ENCODE results near the gene GPR17. TPM values are rescaled to one million over a fixed set of nuclear protein-coding genes. Genes with fewer than 3 reads are reported as not detected.

Gene GPR17
- total RNA-seq, 1 donor from 2014 or later, result not detected

DNA sequence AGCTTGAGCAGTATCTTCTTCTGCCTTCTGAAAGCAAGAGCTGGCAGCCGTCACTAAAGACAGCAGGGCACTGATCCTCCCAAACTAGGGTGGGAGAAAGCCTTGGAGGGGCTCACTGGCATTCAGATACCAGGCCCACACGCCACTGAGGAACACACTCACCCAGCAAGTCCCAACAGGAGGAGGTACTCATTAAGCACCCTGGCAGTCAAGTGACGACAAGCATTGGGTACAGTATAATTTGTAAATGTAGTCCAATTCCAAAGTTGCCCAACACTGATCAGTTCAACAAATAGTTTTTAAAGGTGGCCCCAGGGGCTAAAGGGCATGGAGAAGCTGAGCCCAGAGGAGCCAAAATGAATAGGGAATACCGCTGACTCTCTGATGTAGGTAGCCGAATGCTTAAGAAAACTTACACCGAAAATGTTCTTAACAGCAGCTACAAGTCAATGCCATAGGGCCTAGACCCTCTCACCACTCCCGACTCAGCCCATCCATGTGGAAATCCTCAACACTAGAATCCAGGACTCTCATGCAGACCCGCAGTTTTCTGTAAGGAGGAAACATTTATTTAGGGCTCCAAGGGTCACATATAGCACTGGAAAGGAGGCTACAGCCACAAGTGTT is 19.4 kb downstream of the GPR17 start:
- DNase-seq (ENCODE audit: extremely low read depth, low read depth, low spot score), result no peak

DNA sequence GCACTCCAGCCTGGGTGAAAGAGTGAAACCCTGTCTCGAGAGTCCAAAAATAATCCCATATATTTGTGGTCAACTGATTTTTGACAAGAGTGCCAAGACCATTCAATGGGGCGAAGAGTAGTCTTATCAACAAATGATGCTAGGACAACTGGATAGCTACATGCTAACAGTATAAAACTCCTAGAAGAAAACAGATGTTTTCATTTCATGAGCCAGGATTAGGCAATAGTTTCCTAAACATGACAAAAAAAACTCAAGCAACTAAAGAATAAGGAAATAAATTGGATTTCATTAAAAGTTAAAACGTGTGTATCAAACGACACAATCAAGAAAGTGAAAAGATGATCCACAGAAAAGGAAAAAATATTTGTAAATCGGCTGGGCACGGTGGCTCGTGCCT is 23.1 kb downstream of the GPR17 start:
- no peak for DNase-seq (ENCODE audit: extremely low read depth, low read depth, low spot score)

GRCh38 chr2:127670055-127670956 is 24.4 kb downstream of the GPR17 start:
- no peak for DNase-seq (ENCODE audit: extremely low read depth, low read depth, low spot score)

DNA sequence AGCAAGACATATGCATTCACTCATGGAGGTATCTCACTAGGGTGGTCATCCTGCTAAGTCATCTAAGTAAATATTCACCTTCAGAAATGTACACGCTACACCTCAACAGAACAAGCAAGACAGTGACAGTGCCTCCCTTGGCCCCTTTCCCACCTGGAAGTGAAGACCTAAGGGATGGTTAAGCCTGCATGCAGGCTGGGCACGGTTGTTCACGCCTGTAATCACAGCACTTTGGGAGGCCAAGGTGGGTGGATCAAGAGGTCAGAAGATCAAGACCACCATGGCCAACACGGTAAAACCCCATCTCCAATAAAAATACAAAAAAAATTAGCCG is 25.0 kb downstream of the GPR17 start:
- no peak for DNase-seq (ENCODE audit: extremely low read depth, low read depth, low spot score)

DNA sequence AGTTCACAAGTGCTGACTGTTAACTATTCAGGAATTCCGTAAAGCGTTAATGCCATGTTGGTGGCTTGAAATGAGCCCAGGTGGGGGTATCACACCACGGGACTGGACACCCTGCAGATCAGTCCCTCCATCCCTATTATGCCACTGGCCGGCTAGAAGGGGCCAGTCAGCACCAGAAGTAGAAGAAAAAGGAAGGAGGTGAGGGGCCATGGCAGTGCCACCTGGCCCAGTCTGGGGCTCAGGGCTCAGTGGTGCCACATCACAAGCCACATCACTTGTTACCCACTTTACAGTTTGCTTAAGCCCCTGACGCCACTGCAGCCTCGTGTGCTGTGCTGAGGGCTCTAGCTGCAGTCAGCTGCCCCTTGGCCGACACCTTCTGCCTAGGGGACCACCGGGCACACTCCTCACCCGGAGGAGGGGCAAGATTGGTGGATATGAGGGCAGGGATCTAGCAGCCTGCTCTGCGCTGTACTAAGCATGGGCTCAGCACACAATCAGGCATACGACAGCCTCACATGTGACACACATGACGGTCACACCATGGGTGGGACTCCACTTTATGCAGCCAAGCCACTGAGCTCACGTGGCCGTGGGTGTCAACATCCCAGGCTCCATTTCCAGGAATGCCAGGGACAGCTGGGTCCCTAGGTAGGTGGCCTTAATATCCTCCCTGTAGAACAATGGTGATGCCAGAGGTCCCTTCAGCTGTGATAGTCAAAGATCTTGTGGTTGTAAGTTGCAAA is 25.8 kb downstream of the GPR17 start:
- DNase-seq (ENCODE audit: extremely low read depth, low read depth, low spot score), result no peak

GRCh38 chr2:127672341-127673224 is 26.6 kb downstream of the GPR17 start:
- no peak for DNase-seq (ENCODE audit: extremely low read depth, low read depth, low spot score)

DNA sequence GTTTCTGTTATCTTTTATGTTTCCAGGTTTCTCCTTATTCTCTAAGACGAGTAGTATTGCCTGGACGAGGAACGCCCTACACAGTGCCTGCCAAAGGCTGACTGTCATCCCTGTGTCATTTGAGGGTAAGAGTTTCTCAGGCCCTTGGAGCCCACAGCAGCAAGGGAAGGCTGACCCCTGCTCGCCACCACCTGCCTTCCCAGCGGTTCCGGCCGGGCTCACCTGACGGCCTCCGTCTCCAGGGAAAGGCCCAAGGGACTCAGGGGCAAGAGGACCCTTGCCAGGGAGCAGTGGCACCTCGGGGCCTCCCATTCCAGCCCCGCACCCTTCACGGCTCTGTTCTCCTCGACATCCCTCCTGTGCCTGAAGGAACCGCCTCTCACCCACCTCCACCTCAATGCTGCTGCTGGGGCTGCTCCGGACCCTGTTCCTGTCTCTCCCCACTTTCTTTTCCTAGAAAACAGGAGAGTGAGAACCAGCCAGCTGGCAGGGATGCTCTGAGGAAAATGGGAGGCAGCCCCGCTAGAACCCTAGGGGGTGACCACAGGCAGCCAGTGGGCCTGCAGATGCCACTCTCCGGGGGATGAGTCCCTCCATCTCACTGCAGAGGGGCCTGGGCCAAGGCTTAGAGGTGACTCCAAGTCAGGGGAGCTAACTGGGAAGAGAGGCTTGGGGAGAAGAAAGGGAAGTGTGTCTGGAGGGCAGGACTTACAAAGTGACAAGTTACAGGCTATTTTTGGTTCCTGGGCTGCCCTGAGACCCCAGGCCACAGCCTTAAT is 27.5 kb downstream of the GPR17 start:
- no peak for DNase-seq (ENCODE audit: extremely low read depth, low read depth, low spot score)

- DNase-seq (ENCODE audit: extremely low read depth, low read depth, low spot score), result no peak
Observed at GRCh38 chr2:127674241-127675209, 28.6 kb downstream of the GPR17 start.

- DNase-seq (ENCODE audit: extremely low read depth, low read depth, low spot score), result no peak
Observed at GRCh38 chr2:127675331-127676261, 29.6 kb downstream of the GPR17 start, which contains the start of gene LIMS2. LIMS2 (minus strand) TSS chr2:127675530; CDS start chr2:127675024, 506 bp downstream.

GRCh38 chr2:127676906-127677305 is 31.0 kb downstream of the GPR17 start:
- DNase-seq (ENCODE audit: extremely low read depth, low read depth, low spot score), result no peak

GRCh38 chr2:127678531-127678930 is 32.6 kb downstream of the GPR17 start:
- no peak for DNase-seq (ENCODE audit: extremely low read depth, low read depth, low spot score)

DNA sequence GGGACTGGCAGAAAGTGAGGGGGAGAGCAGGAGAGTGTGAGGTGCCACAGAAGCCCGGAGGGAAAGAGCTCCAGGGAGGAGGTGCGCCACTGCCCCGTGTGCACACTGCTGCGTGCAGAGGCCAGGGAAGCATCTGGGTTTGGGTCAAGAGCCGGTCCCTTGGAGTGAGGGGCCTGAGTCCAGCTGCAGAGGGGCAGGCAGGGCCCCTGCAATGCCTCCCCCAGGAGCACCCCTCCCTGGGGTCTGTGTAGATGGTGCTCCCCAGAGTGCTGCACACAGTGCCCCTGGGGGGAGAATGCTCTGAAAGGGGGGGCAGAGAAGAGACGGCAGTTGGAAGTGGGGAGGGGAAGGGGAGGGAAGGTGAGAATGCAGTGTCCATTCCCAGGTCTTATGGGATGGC is 33.0 kb downstream of the GPR17 start:
- DNase-seq (ENCODE audit: extremely low read depth, low read depth, low spot score), result no peak

- DNase-seq (ENCODE audit: extremely low read depth, low read depth, low spot score), result no peak
Observed at GRCh38 chr2:127679680-127680361, 33.9 kb downstream of the GPR17 start.

DNA sequence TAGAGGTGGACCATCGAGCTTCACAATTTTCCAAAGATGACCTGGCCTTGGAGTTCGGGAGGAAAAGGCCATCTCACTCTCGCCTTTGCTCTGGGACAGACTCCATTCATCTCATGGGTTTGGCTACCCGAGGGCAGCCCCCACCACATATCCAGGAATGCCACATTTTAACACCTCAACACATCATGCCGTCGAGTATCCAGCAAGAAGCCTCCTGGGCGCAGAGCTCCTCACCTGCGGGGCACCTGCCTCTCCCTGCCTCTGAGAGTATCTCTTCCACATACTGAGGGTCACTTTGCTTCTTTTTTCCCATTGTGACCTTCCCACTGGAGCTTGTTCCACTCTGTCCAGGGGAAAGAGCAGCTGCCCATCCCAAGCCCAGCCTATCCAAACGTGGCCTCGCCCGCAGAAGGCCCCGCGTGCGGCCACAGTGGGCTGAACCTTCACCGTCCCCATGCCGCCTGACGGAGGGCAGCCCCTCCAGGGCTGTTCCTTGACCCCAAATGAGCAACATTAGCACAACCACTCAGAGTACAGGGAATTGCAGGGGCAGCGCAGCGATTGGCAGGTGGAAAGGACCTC is 34.8 kb downstream of the GPR17 start:
- no peak for DNase-seq (ENCODE audit: extremely low read depth, low read depth, low spot score)

- no peak for DNase-seq (ENCODE audit: extremely low read depth, low read depth, low spot score)
Observed at GRCh38 chr2:127681288-127681804, 35.4 kb downstream of the GPR17 start.

Measured in glomerular endothelial cell (primary cell).